ENCODE data around the gene CYB5R3.
"Not testable (repeated sequence)": the region's sequence is repeated elsewhere in the genome, so short reads cannot be mapped to it uniquely, and the experiment has no call there.

Gene CYB5R3

DNA sequence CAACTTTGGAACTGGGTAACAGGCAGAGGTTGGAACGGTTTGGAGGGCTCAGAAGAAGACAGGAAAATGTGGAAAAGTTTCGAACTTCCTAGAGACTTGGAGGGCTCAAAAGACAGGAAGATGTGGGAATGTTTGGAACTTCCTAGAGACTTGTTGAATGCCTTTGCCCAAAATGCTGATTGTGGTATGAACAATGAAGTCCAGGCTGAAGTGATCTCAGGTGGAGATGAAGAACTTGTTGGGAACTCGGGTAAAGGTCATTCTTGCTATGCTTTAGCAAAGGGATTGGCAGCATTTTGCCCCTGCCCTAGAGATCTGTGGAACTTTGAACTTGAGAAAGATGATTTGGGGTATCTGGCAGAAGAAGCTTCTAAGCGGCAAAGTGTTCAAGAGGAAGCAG, 28.7 kb upstream of the CYB5R3 start:
- not testable (repeated sequence) for FAIRE-seq

DNA sequence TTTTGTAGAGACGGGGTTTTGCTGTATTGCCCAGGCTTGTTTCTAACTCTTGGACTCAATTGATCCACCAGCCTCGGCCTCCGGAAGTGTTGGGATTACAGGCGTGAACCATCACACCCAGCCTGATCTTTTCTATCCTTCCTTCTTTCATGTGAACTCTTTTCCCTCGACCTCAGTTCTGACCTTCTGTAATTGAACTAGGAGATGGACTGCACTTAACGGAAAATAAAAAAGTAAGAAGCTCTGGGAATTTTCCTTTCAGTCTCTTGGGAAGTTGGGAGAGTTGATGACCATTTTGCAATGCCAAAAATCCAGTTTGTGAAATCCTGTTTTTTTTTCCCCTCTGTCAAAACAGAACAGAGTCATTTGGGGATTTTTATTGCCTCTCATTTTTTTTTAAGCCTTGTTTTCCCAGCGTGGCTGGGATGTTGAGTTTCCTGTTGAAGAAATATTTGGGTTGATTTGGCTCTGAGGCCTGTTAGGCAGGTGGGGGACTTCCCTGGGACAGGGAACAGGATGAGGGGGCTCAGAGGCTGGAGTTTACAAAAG, 26.9 kb upstream of the CYB5R3 start:
- no peak for FAIRE-seq

DNA sequence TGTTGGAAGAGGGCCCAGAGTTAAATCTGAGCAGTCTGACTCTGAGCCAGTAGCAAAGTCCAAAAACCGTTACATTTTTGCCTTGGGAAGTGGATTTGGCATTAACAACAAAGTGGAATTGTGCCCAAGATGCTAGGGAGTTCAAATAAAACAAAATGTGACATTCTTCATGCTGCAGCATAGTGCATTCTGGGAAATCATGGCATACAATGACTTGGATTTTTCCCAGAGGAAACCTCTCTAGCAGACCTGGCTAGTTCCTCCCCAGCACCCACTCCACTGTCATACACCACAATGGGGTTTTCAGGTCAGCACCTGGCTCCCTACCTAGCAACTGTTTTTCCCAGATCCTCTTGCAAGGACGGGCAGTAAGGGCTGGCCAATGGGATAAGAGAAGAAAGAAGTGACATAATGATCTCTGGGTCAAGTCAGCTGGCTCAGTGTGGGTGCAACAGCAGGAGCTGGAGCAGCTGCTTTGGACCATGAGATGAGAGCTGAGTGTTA, 24.8 kb upstream of the CYB5R3 start:
- FAIRE-seq = no peak

- not testable (repeated sequence) for FAIRE-seq
Measured at GRCh38 chr22:42673071-42673470, 23.9 kb upstream of the CYB5R3 start.

- no peak for FAIRE-seq
Measured at GRCh38 chr22:42670921-42671709, 21.9 kb upstream of the CYB5R3 start.

DNA sequence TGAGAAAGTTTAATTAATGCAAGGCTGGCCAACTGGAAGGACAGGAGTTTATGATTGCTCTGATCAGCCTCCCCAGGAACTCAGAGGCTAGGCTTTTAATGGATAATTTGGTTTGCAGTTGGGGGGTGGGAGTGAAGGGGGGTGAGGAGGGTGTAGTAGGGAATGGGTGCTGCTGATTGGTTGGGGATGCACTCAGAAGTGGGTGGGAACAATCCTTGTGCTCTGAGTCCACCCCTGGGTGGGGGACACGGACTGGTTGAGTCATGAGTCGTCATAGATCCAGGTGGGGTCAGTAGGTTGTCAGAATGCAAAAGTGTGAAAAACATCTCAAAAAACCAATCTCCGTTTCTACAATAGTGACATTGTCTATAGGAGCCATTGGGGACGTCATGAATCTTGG, 20.9 kb upstream of the CYB5R3 start:
- FAIRE-seq = no peak

DNA sequence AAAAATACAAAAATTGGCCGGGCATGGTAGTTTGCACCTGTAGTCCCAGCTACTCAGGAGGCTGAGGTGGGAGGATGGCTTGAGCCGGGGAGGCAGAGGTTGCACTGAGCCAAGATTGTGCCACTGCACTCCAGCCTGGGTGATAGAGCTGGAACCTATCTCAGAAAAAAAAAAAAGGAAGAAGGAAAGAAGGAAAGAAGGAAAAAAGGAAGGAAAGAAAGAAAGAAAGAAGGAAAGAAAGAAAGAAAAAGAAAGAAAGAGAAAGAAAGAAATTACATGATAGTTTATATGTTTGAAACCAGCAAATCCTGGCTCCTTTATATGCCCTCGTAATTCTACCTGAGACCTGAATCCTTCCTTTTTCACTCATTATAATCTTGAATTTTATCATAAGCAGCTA, 17.2 kb upstream of the CYB5R3 start:
- FAIRE-seq = not testable (repeated sequence)

DNA sequence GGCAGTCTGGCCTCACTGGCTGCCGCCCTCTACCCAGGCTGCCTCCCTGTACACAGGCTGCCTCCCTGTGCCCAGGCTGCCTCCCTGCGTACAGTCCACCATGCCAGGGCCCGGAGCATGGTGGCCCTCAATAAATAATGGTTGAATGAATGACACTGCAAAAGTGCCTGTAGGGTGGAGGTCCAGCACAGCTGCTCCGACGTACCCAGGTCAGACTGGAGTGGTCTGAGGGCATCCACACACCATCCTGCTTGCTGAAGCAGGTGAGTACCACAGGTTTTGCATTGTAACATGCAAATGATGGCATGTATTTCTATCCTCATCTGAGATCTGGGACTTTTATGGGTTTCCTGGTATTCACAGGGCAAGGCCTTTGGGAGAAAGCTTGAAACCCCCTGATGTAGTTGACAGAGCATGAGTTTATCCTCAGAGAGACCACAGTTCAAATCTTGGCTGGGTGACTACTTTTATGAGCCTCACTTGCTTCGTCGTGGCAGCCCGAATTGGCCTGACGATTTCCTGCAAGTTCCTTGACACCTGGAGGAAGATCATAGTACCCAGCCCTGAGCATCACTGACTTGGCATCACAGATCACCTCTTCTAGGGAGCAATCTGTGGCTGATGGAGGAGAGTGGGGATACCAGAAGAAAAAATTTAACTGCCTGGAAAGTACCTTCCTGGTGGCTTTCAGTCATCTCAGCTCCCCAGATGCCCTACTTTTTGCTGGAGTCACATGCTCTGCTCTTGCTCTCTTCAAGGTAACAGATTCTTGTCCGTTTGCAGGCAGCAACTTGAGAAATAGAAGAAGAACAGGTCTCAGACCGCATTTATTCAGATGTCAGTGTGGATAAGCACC, 16.0 kb upstream of the CYB5R3 start:
- FAIRE-seq = no peak

GRCh38 chr22:42661985-42662831, 13.0 kb upstream of the CYB5R3 start:
- no peak for FAIRE-seq

- no peak for FAIRE-seq
Measured at GRCh38 chr22:42656578-42656977, 7.4 kb upstream of the CYB5R3 start.

- FAIRE-seq = no peak
Measured at GRCh38 chr22:42655693-42656092, 6.5 kb upstream of the CYB5R3 start.

DNA sequence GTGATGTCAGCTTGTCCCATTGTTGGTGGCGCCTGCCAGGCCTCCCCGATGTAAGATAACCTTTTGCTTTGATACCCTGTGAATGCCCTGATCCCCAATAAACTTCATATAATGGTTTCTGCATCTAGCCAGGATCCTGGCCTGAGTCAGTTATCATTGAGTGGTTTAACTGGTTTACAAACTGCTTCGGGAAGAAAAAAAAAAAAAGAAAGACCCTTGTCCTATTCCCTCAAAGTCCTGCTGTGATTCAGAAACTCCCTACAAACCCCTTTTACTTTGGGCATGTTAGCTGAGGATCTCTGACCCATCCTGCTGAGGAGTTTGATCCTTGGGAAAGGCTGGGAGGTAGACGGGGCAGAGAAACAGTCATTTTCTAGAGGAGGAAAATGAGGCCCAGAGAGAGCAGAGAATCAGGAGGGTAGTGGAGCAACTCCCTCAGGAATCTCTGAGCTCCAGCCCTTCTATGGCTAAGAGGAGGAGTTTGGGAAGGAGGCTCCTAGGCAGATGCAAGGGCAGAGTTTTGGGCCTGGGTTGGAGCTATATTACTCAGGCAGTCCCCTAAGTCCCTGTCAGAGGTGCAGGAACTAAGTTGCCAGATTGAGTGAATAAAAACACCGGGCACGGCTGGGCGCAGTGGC, 5.4 kb upstream of the CYB5R3 start:
- no peak for FAIRE-seq

- FAIRE-seq = no peak
Measured at GRCh38 chr22:42653999-42654398, 4.8 kb upstream of the CYB5R3 start.

DNA sequence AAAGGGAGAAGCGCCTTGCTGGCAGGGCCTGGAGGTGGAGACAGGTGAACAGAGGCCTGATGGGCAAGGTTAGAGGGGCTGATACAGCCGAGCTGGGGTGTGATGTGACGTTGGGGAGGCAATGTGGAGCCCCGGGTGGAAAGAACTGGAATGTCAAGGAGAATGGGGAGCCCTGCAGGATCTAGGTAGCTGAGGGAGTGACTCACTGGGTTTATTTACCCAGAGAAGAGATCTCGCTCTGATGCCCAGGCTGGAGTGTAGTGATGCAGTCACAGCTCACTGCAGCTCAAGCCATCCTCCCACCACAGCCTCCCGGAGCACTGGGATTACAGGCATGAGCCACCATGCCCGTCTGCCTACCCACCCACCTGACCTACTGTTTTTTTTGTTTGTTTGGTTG, 1.9 kb upstream of the CYB5R3 start:
- no peak for FAIRE-seq

GRCh38 chr22:42648368-42649245, 585 bp downstream of the CYB5R3 start:
- FAIRE-seq = no peak

GRCh38 chr22:42648017-42648367, 1.2 kb downstream of the CYB5R3 start:
- no peak for FAIRE-seq

DNA sequence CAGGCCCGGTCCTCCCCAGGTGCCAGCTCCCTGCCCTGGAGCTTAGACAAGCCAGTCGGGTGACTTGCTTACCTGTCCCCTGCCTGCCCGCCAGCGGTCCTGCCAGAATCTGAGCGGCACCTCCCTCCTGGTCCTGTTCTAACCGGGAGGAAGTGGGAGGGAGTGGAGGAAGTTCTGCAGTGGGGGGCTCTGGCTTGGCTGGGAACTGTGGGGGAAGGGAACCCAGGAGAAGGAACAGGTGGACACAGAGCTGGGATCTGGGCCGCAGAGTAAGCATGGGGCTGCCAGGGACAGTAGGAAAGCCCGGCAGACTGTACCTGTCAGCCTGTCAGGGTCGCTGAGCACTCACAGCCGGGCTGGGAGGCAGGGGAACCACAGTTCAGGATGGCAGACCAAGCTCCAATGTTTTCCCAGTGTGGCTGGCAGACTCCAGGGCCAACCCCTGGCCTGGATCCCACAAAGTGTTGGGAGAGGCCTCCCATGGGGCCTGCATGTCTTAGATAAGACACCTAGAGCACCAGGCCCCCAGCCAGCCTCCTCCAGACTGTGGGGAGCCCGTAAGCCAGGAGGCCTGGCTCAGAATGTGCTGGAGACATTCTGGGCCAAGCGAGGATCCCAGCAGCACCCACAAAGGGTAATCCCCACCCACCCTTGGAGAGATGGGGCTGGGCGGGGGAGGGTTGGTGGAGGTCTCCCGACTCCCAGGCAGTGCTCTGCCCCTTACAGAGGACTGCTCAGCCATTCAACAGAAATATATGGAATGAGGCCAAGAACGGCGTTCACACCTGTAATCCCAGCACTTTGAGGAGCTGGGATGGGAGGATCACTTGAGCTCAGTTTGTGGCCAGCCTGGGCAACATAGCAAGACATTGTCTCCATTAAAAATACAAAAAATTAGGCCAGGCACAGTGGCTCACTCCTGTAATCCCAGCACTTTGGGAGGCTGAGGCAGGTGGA, 2.3 kb downstream of the CYB5R3 start:
- no peak for FAIRE-seq

GRCh38 chr22:42645938-42646568, 3.1 kb downstream of the CYB5R3 start:
- FAIRE-seq = no peak

DNA sequence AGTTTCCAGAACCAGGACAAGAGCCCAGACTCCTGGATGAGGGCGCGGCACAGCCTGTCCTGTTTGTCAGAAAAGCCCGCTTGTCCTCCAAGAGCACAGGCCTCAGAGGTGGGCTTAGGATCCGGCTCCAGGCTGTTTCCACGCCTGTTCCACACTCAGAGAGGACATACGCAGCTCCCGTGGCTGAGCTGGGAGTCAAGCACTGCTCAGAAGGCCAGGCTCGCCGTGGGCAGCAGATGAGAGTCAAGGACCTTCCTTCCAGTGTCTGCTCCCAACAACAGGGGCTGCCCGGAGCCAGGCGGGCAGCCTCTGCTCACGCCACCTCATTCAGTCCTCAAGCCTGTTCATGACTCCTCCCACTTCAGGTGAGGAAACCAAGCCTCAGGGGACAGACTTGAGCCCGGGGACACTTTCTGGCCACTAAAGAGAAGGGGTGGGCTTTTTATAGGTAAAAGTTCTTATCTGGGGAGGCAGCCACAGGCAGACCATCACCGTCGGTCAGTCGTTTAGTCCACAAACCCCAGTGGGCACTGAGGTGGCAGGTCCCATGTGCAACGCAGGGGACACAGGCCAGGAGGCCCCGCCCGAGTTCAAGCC, 3.8 kb downstream of the CYB5R3 start:
- FAIRE-seq = no peak
